Measurements from ENCODE around the gene STK10.

DNA sequence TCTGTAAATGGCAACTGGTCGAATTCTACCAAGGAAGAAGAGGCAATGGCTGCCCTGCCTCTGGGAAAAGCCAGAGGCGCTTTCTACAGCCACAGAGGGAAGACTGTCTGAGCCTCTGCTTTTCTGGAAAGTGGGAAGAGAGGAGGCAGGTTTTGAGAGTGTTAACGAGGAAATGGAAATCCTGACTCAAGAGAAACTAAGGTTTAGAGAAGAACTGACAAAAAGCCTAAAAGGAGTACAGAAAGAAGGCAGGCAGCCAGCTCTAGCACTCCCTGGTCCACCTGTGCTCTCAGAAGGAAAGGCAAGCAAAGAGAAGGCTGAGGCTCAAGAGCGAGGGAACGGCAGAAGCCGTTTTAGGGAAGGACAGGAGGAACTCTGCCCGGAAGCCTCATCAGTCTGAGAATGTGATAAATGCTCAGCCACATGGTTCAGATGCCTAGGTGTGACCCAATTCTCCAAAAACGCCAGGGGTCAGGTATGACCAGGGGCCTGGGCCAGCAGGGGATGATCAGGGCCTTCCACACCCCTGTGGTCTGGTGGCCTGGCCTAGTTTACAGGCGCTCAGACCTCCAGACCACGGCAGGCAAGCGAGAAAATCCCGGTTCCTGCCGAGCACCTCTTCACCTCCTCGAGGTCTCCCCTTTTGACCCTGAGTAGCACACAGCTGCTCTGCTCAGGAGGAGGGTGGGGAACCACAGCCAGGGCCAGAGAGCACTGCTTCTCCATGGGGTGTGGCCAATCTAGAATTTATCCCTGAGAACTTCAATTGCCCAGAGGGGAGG, 101.6 kb downstream of the STK10 start:
- TF ChIP-seq, protein P1, sequence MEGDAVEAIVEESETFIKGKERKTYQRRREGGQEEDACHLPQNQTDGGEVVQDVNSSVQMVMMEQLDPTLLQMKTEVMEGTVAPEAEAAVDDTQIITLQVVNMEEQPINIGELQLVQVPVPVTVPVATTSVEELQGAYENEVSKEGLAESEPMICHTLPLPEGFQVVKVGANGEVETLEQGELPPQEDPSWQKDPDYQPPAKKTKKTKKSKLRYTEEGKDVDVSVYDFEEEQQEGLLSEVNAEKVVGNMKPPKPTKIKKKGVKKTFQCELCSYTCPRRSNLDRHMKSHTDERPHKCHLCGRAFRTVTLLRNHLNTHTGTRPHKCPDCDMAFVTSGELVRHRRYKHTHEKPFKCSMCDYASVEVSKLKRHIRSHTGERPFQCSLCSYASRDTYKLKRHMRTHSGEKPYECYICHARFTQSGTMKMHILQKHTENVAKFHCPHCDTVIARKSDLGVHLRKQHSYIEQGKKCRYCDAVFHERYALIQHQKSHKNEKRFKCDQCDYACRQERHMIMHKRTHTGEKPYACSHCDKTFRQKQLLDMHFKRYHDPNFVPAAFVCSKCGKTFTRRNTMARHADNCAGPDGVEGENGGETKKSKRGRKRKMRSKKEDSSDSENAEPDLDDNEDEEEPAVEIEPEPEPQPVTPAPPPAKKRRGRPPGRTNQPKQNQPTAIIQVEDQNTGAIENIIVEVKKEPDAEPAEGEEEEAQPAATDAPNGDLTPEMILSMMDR (IDR thresholded peaks at IDR 0.05; ENCODE audit: insufficient read depth, low read length): no peak
- no peak for TF ChIP-seq POLR2AphosphoS5 (IDR thresholded peaks at IDR 0.05; ENCODE audit: low read depth)
- TF ChIP-seq, protein P2, sequence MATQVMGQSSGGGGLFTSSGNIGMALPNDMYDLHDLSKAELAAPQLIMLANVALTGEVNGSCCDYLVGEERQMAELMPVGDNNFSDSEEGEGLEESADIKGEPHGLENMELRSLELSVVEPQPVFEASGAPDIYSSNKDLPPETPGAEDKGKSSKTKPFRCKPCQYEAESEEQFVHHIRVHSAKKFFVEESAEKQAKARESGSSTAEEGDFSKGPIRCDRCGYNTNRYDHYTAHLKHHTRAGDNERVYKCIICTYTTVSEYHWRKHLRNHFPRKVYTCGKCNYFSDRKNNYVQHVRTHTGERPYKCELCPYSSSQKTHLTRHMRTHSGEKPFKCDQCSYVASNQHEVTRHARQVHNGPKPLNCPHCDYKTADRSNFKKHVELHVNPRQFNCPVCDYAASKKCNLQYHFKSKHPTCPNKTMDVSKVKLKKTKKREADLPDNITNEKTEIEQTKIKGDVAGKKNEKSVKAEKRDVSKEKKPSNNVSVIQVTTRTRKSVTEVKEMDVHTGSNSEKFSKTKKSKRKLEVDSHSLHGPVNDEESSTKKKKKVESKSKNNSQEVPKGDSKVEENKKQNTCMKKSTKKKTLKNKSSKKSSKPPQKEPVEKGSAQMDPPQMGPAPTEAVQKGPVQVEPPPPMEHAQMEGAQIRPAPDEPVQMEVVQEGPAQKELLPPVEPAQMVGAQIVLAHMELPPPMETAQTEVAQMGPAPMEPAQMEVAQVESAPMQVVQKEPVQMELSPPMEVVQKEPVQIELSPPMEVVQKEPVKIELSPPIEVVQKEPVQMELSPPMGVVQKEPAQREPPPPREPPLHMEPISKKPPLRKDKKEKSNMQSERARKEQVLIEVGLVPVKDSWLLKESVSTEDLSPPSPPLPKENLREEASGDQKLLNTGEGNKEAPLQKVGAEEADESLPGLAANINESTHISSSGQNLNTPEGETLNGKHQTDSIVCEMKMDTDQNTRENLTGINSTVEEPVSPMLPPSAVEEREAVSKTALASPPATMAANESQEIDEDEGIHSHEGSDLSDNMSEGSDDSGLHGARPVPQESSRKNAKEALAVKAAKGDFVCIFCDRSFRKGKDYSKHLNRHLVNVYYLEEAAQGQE (IDR thresholded peaks at IDR 0.05; ENCODE audit: insufficient replicate concordance, low read depth): no peak
